ENCODE data around the gene ATP10B.

DNA sequence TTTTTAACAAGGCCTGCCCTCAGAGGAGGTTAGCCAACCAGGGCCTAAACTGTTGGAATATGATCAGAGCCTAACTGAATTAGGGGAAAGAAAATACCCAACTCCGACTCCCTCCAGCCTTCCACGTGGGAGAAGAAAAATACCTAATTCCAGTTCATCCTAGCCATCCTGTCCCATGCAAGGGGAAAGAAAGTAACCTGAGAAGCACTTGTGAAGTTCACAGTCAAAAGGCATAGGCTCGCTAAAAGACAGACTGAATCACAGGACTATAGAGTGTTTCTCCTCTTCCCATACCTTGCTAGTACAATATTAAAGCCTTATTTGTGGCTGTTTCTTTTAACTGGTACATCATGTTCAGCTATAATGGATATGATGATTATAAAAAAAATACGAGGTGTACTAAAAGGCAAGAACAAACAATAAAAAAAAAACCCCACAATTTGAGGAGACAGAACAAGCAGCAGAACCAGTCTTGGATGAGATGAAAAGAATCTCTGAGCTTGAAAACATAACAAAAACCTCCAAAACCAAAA lies 18.0 kb upstream of the ATP10B start:
- no peak for TF ChIP-seq LEF1 (IDR thresholded peaks at IDR 0.05; ENCODE audit: borderline replicate concordance)
- TF ChIP-seq SP1 (IDR thresholded peaks at IDR 0.05) = no peak
- no peak for TF ChIP-seq FOXK2 (IDR thresholded peaks at IDR 0.05)
- no peak for TF ChIP-seq ZNF384 (IDR thresholded peaks at IDR 0.05)
- no peak for TF ChIP-seq SUZ12 (IDR thresholded peaks at IDR 0.05)
- TF ChIP-seq, protein P1, sequence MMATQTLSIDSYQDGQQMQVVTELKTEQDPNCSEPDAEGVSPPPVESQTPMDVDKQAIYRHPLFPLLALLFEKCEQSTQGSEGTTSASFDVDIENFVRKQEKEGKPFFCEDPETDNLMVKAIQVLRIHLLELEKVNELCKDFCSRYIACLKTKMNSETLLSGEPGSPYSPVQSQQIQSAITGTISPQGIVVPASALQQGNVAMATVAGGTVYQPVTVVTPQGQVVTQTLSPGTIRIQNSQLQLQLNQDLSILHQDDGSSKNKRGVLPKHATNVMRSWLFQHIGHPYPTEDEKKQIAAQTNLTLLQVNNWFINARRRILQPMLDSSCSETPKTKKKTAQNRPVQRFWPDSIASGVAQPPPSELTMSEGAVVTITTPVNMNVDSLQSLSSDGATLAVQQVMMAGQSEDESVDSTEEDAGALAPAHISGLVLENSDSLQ (IDR thresholded peaks at IDR 0.05) = no peak
- TF ChIP-seq NFRKB (IDR thresholded peaks at IDR 0.05) = no peak
- TF ChIP-seq CTBP1 (IDR thresholded peaks at IDR 0.05; ENCODE audit: borderline replicate concordance) = no peak
- TF ChIP-seq FOXM1 (IDR thresholded peaks at IDR 0.05; ENCODE audit: borderline replicate concordance) = no peak
- no peak for TF ChIP-seq L3MBTL2 (conservative IDR thresholded peaks at IDR 0.05)
- TF ChIP-seq HDGF (IDR thresholded peaks at IDR 0.05; ENCODE audit: borderline replicate concordance) = no peak
- TF ChIP-seq BHLHE40 (IDR thresholded peaks at IDR 0.05; ENCODE audit: borderline replicate concordance) = no peak
- TF ChIP-seq ELF4 (IDR thresholded peaks at IDR 0.05) = no peak

All from HEK293T (cell line).